Fibroblast of mammary gland (primary cell): ENCODE measurements around the gene SFSWAP.

Experiments
- DNase-seq: peaks from one replicate; pipeline ENCODE4 v3.0.0-alpha.2; 2010; ENCODE audit warnings: low read depth
- H3K4me3 ChIP-seq: 2 replicates; pipeline ENCODE4 v1.5.1; 2011; ENCODE audit warnings: low read depth, mild to moderate bottlenecking, low read length, moderate library complexity; ENCODE audit not compliant: control insufficient read depth
- CTCF ChIP-seq: conservative IDR thresholded peaks from 2 replicates; pipeline ENCODE4 v1.5.1; 2011; ENCODE audit warnings: low read depth, low read length, inconsistent platforms; ENCODE audit not compliant: control insufficient read depth, insufficient read depth

SFSWAP gene

GRCh38 chr12:131724534-131724933 lies 13.6 kb downstream of the SFSWAP start:
- DNase-seq, result no peak
- TF ChIP-seq CTCF, result no peak
- H3K4me3 ChIP-seq, result no peak overlapping the region

DNA sequence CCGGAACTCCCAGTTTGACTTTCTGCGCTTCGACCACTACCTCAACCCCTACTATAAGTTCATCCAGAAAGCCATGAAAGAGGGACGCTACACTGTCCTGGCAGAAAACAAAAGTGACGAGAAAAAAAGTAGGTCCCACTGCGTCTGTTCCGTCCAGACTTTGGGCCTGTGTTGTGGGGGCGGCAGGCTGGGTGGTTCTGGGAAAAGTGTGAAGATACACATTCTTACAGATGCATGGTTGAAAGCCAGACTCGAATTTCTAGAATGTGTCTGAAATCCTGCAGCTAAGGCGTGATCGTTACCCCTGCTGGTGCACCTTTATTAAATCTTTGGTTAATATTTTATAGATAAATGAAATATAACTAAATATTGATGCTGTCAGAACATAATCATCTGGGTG lies 14.6 kb downstream of the SFSWAP start:
- no peak for TF ChIP-seq CTCF
- DNase-seq, result no peak
- H3K4me3 ChIP-seq, result no peak overlapping the region

GRCh38 chr12:131728720-131729119 lies 17.8 kb downstream of the SFSWAP start:
- TF ChIP-seq CTCF, result no peak

GRCh38 chr12:131729254-131729955 lies 18.5 kb downstream of the SFSWAP start:
- no peak for DNase-seq
- TF ChIP-seq CTCF, result no peak
- H3K4me3 ChIP-seq, result no peak overlapping the region

More at GRCh38 chr12:131728720-131729119, 17.8 kb downstream of the SFSWAP start:
- DNase-seq, result no peak
- H3K4me3 ChIP-seq, result no peak overlapping the region

DNA sequence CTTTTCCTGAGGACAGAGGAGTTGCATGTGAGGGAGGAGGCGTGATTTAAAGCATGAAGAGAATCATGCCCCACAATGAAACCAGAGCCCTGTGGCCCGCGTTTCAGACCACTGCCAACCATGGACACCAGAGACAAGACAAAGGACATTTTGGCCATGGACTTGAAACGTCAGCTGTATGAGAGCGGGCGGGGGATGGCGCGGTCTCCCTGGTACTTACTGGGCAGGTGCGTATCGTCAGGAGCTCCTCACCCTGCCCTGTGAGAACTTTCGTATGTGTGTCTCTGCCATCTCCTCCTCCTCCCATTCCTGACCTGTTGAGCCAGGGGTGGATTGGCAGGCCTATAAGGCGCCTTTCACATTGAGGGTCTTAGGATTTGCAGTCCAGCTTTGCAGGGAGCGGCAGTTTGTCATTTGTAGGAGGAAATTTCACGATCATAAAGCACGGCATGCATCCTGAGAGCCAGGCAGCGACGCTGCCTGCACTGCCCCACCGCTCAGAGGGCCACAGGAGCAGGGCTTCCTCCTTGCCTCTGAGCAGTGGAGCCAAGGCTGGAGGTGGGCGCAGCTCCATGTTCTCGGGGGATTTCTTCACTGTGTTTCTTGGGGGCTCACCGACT lies 22.2 kb downstream of the SFSWAP start:
- H3K4me3 ChIP-seq, result no peak overlapping the region
- no peak for DNase-seq
- TF ChIP-seq CTCF, result no peak

GRCh38 chr12:131733874-131734273 lies 23.0 kb downstream of the SFSWAP start:
- TF ChIP-seq CTCF, result no peak
- no peak overlapping the region for H3K4me3 ChIP-seq
- DNase-seq, result no peak
